Neural cell (in vitro differentiated cells): Measurements from ENCODE around the gene FBRSL1.

Source experiments
- MXI1 ChIP-seq: fragments of 450-650 bp; conservative IDR thresholded peaks from 2 replicates; pipeline ENCODE4 v1.6.1; 2014; ENCODE audit warnings: antibody characterized with exemption, mild to moderate bottlenecking; ENCODE audit not compliant: poor library complexity, severe bottlenecking
- POLR2AphosphoS5 ChIP-seq: IDR thresholded peaks from 2 replicates; pipeline ENCODE4 v1.6.1; 2012
- RAD21 ChIP-seq: fragments of 450-650 bp; conservative IDR thresholded peaks from 2 replicates; pipeline ENCODE4 v1.6.1; 2014; ENCODE audit warnings: antibody characterized with exemption, mild to moderate bottlenecking, moderate library complexity
- TF ChIP-seq, protein P1 (sequence below): fragments of 450-650 bp; IDR thresholded peaks from 2 replicates; pipeline ENCODE4 v1.5.1; 2014; ENCODE audit warnings: antibody characterized with exemption, mild to moderate bottlenecking, moderate library complexity; ENCODE audit not compliant: poor library complexity, severe bottlenecking

DNA sequence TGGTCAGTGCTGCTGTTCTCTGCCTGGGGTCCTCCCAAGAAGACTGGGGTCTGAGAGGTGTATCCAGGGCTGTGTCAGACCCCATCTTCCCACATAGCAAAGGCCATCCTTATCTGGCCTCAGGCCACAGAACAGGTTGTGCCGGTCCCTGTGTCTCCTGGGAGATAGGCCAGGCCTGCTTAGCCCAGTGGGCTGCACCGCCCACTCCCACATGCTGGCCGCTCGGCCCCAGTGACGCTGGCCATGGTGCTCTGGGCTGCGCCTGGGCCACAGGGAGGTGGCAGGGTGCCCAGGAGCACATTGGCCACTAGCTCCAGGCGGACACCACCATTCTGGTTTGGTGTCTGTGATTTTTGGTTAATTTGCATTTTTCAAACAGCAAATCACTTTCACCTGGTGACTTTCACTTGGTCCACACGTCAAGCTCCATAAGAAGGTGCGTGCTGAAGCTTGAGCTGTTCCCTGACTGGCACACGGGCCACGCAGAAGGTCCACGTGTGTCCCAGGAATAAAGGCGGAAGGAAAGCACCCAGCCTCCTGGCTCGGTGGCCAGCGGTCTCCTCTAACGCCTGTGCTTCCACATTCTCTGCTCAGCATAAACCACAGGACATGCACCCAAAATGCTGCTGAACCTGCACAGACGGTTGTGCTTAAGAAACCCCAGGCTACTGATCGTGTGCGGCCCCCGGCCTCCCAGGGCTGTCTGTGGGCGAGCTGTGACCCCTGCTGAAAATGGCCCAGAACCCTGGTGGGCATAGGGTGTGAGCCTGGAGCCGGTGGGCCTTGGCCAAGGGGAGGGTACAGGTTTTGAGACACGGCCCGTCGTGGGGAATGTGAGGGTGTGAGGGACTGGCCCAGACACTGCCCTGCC is 4.6 kb downstream of the FBRSL1 start:
- no peak for TF ChIP-seq POLR2AphosphoS5
- TF ChIP-seq, protein P1, sequence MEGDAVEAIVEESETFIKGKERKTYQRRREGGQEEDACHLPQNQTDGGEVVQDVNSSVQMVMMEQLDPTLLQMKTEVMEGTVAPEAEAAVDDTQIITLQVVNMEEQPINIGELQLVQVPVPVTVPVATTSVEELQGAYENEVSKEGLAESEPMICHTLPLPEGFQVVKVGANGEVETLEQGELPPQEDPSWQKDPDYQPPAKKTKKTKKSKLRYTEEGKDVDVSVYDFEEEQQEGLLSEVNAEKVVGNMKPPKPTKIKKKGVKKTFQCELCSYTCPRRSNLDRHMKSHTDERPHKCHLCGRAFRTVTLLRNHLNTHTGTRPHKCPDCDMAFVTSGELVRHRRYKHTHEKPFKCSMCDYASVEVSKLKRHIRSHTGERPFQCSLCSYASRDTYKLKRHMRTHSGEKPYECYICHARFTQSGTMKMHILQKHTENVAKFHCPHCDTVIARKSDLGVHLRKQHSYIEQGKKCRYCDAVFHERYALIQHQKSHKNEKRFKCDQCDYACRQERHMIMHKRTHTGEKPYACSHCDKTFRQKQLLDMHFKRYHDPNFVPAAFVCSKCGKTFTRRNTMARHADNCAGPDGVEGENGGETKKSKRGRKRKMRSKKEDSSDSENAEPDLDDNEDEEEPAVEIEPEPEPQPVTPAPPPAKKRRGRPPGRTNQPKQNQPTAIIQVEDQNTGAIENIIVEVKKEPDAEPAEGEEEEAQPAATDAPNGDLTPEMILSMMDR: no peak
- TF ChIP-seq RAD21: no peak
- no peak for TF ChIP-seq MXI1
